Stimulated activated CD8-positive, alpha-beta memory T cell treated with anti-CD3 and anti-CD28 coated beads, Interleukin-7, amount 100 ng/mL, for 24 hours (primary cell): ENCODE results near the gene PDE1A.

ENCODE experiments used
- DNase-seq: peaks from one replicate; pipeline ENCODE4 v3.0.0-alpha.2; 2020; ENCODE audit warnings: low read depth

Gene PDE1A

GRCh38 chr2:182197529-182197928, 229.3 kb downstream of the PDE1A start:
- DNase-seq, result no peak

GRCh38 chr2:182193291-182193690, 233.5 kb downstream of the PDE1A start:
- DNase-seq, result no peak

DNA sequence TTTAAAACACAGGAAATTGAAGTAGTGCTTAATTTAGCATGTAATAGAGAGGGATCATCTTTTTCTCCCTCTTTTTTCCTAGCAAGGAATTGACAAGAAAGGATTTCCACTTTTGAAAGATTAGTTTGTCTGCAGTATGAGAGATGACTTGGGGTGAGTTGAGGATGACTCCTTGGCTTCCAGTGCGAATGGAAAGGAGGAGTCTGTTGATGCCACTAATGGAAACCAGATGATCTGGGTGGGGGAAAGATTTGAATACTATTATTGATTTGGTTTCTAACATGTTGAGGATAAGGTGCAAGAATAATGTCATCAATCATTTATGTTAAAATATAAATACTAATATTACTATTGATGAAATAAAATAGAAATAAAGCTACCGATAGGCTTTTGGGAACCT, 235.8 kb downstream of the PDE1A start:
- DNase-seq, result no peak

GRCh38 chr2:182187130-182187529, 239.7 kb downstream of the PDE1A start:
- DNase-seq, result no peak

- DNase-seq, result no peak
These were observed 240.6 kb downstream of the PDE1A start for GRCh38 chr2:182186132-182186735.

- DNase-seq, result no peak
These were observed 244.4 kb downstream of the PDE1A start for GRCh38 chr2:182182436-182182835.

DNA sequence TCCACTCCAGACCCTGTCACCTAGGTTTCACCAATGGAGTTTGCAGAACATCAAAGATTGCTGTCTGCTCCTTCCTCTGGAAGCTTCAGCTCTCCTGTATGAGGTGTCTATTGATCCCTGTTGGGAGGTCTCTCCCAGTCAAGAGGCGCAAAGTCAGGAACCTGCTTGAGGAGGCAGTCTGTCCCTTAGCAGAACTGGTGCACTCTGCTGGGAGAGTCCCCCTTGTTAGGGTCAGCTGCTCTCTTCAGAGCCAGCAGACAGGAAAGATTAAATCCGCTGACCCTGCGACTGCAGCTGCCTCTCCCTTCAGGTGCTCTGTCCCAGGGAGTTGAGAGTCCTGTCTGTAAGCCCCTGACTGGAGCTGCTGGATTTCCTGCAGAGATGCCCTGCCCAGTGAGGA, 245.5 kb downstream of the PDE1A start:
- no peak for DNase-seq

DNA sequence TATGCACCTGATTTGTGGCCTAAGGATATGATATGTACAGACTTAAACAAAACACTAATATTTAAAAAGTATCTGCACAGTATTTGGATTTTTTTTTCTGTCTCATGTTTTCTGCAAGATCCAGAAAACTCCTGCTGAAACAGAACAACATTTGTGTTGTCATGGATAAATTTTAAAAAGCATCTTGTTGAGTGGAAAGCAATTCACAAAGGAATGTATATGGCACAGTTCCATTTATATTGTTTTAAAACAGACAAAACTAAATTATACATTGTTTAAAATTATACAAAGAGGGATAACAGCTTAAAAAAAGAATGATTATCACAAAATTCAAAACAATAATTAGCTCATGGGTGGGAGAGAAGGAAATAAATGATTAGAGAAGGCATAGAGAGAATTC, 247.7 kb downstream of the PDE1A start:
- no peak for DNase-seq

DNA sequence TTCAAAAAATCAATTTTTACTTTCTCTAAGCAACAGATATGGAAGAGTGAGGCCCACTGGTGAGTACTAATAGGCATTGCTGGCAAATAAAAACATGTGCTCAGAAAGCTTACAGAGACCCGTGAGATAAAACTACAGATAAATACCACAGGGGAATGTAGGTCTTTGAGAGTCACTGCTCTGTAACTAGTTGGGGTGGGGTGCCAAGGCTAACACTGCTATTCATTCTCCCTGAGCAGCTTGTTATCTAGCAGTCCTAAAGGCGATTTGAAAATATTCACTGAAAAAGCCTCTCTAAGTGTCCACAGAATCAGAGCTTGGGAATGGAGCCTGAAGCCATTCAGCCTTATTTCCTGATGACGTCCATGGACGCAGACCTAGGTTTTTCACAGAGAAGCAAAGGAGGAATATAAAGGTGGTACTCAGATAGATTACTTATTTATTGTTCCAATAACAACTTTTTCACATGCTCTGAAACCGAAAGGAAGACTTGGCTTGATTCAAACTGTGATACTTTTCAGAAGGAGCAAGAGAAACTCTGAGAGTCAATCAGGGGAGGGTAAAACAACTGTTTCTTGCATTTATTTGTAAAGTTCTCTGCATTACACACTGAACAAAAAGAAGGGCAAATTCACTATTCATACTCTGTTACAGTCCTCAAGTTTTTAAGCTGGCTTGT, 252.8 kb downstream of the PDE1A start:
- no peak for DNase-seq

GRCh38 chr2:182170341-182170740, 256.5 kb downstream of the PDE1A start:
- DNase-seq, result no peak

DNA sequence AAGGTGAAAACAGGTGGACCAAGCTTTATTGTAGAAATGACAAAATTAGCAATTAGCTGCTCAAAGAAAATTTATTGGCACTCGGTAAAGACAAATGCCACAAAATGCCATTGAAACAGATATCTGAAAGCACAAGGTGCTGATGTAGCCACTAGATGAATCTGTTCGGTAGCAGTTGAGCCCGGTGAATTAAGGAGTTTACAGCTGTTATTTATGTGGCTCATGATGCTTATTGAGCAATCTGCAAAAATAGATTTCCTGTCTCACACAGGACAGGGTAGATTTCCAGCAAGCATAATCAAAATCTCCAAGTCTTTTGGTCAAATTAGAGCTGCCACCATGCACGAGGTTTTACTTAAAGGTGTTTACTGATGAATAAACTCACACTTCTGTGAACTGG, 259.0 kb downstream of the PDE1A start:
- no peak for DNase-seq

DNA sequence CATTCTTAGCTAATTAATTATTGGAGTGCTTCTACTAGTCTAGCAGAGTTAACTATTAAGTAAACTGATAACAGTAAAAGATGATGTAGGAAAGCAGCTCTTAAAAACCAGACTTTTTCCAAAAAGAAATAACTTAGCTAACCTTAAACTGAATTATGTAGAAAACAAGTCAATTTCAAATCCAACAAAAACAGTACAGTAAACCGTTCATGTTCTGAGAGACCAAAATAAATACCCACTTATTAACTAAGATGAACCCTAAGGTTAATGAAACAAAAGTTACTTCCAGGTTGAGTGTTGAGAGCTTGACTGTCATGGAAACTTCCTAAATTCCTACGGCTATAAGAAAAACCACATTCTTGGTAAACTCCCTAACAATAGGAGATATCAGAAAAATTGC, 260.0 kb downstream of the PDE1A start:
- DNase-seq, result no peak

DNA sequence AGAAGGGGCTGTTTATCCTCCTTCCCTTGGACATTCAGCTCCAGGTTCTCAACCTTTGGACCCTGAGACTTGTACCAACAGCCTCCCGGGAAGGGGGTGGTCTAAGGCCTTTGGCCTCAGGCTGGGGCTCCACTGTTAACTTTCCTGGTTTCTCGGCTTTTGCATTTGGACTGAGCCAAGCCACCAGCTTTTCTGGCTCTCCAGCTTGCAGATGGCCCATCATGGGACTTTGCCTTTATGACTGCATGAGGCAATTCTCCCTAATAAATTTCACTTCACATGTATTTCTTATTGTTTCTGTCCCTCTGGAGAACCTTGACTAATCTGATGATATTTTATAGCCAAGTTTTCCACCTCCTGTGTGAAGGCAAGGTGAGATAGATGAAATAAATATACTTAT, 260.4 kb downstream of the PDE1A start:
- DNase-seq, result no peak

DNA sequence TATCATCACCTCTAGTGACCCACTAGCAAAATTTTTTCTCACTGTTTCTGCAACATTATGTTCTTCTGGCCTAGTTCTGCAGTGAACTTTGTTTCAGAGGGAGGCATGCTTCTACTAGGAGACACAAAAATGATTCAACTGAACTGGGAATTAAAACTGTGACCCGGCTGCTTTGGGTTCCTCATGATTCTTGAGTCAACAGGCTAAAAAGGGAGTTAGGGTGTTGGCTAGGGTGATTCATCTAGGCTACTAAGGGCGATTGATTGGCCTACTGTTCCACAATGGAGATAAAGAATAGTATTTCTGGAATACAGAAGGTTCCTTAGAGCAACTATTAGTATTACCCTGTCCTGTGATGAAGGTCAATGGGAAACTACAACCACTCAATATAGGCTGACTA, 261.6 kb downstream of the PDE1A start:
- no peak for DNase-seq

GRCh38 chr2:182164686-182165085, 262.1 kb downstream of the PDE1A start:
- DNase-seq, result no peak

GRCh38 chr2:182163878-182164277, 263.0 kb downstream of the PDE1A start:
- DNase-seq, result no peak

- DNase-seq, result no peak
These were observed 278.5 kb downstream of the PDE1A start for GRCh38 chr2:182148344-182148743.

GRCh38 chr2:182144776-182145165, 282.1 kb downstream of the PDE1A start:
- DNase-seq, result no peak

DNA sequence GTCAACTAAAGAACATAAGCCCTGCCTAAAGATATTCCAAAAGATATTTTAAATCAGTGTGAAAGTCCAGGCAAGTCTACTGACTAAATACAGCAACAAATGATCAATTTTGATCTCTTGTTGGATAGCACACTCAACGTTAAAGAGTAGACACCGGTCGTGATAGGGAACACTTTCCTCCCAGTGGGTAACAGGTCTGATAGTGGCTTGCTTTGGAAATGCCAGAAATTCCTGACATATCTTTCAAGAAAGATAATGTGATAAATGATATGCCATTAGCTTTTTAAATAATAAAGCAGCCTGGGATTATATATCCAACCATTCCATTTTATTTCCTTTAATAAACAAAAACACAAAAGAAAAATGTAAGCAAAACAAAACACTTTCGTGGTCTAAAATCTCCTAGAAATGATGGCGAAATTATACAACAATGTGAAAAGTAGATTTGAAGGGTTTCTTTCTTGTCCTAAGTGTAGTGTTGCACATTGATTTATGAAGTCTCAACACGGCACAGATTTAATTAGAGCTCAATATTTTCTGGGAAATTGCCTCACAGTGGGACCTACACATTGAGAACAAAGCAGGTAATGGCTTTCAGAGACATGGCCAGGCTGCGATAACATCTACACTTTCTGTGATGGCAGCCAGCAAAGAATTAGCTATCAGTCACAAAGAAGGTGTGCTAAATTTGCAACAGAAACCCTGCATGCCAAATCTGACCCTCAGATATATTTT, 282.6 kb downstream of the PDE1A start:
- no peak for DNase-seq

DNA sequence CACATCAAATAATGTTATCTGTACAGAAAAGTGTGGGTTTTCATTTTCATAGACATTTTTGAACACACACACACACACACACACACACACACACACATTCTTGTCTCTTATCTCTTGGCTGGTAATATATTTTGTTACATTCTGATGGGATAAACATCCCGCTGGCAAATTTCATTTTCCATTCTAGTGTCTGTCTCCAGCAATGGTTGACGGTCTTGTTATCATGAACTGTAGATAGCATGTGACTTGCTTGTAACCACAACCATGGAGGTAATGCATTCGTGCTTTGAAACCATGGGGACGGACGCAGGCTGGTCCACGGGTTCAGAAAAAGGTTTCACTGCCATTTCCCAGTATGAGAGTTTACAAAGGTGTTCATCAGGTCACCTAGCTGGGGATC, 284.8 kb downstream of the PDE1A start:
- DNase-seq, result no peak

GRCh38 chr2:182134201-182134600, 292.6 kb downstream of the PDE1A start:
- no peak for DNase-seq

- no peak for DNase-seq
These were observed 293.5 kb downstream of the PDE1A start for GRCh38 chr2:182133195-182133891.

DNA sequence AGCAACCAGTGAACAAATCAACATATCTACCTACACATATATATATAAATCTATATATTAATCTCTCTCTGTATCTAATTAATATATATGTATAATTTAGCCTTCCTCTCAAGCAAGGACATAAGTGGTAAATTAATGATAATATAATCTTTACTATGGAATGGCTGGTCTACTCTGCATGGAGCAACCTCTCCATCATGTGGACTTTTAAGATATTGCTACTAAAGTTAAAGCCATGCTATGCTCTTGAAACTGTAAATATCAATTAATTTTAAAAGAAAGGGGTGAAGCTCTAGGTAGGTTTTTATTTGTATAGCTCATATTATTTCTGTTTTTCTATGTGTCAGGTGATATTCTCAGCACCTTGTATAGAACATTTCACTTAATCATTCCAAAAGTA, 294.2 kb downstream of the PDE1A start:
- DNase-seq, result no peak
